Fibroblast of villous mesenchyme (primary cell): ENCODE data around the gene RAPGEF2. TPM values are rescaled to one million over a fixed set of nuclear protein-coding genes. Genes with fewer than 3 reads are reported as not detected.

ENCODE experiments used
- DNase-seq: peaks from one replicate; pipeline ENCODE4 v3.0.0-alpha.2; 2010; ENCODE audit warnings: low read depth
- H3K4me3 ChIP-seq: 2 replicates; pipeline ENCODE4 v1.5.1; 2011; ENCODE audit warnings: low read depth, mild to moderate bottlenecking, low read length
- CTCF ChIP-seq: IDR thresholded peaks from 2 replicates; pipeline ENCODE4 v1.5.1; 2012; ENCODE audit warnings: low read depth, mild to moderate bottlenecking, low read length; ENCODE audit not compliant: insufficient read depth
- total RNA-seq: library from RNA; depleted of rRNA; stranded (reverse); fragments of >200 nt; gene quantifications from 2 replicates; pipeline ENCODE4 v1.2.3, GENCODE V29; 2012

The RAPGEF2 gene
- total RNA-seq, 1 donor = 47.1 TPM

GRCh38 chr4:159185591-159186023 is 82.7 kb downstream of the RAPGEF2 start:
- H3K4me3 ChIP-seq = no peak overlapping the region
- TF ChIP-seq CTCF = no peak
- DNase-seq = no peak

- no peak overlapping the region for H3K4me3 ChIP-seq
- no peak for DNase-seq
- no peak for TF ChIP-seq CTCF
Observed at GRCh38 chr4:159188646-159189045, 85.8 kb downstream of the RAPGEF2 start.

GRCh38 chr4:159190651-159191050 is 87.8 kb downstream of the RAPGEF2 start:
- TF ChIP-seq CTCF = no peak
- no peak for DNase-seq
- H3K4me3 ChIP-seq = no peak overlapping the region

DNA sequence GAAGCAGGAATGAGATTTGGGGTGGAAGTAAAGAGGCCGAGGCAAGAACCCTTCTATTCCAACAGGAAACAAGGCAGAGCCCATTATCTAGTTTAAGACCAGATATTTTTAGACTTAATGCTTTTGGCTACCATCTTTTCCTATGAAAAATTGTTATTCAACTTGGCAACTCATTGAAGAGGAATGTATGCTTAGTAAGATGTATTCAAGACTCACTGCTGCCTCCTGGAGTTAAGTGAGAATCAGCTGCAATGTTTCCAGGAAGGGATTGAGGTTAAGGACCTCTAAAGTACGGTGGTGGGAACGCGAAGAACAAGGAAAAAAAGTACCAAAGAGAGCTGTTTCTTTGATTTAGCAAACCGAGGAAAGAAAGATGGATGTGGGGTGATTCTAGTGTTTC is 89.1 kb downstream of the RAPGEF2 start:
- DNase-seq = peak; percentile 53
- TF ChIP-seq CTCF = peak; percentile 50
- H3K4me3 ChIP-seq = no peak overlapping the region

DNA sequence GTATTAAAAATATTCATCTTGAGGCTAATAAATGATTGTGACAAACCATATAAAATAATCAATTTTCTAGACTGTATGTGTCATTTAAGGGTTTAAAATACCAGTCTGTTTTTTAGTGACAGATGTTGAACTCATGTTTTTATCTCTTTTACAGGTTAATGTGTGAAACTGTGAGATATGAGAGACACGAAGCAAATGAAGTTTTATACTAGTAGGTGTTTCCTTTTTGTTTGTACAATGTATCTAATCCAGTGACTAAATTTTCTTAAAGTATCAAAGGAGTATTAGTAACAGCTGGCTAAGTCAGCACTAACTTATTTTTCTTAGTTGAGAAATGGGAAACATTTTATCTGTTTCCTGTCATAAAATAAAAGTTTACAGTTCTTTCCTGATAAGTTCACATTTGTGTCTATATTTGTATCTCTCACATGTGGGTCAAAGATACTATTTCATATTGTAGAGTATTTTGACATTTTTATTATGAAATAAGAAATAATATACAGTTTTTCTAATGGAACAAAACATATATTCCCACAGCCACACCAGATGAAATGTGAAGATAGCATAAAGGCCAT is 90.3 kb downstream of the RAPGEF2 start:
- TF ChIP-seq CTCF = no peak
- DNase-seq = peak; percentile 80
- H3K4me3 ChIP-seq = no peak overlapping the region

DNA sequence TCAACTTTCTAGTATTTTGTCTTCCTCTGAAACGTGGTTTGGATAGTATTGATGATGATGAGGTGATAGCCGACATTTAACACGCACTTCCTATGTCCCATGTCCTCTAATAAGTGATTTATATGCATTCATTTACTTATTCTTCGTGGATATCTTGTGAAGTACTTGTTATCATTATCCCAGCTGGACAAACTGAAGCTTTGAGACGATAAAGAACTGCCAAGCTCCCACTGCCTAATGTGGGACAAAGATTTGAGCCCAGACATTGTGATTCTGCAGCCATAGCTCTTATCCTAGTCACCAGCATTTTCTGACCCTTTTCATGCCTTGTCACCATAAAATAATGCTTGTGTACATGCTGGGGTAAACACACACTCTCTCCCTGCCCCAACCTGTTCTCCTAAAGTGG is 92.5 kb downstream of the RAPGEF2 start:
- DNase-seq = no peak
- no peak for TF ChIP-seq CTCF
- no peak overlapping the region for H3K4me3 ChIP-seq
